Airway epithelial cell (primary cell): ENCODE data around the gene CPOX. TPM values are rescaled to one million over a fixed set of nuclear protein-coding genes. Genes with fewer than 3 reads are reported as not detected.

Source experiments
- total RNA-seq: library from RNA; depleted of rRNA; stranded (reverse); fragments of >200 nt; gene quantifications from 2 replicates; pipeline ENCODE4 v1.2.3, GENCODE V29; 2015

CPOX gene
- 44.5 and 50.1 TPM in 2 replicates for total RNA-seq

GRCh38 chr3:98593046-98593936, at the start of gene CPOX:
TSS of gene CPOX (minus strand) at chr3:98593611. CDS start at chr3:98593504, 107 bp downstream.

GRCh38 chr3:98531622-98532274, 61.7 kb downstream of the CPOX start, which contains the start of gene GPR15:
TSS of gene GPR15 (plus strand) at chr3:98531978. CDS start at chr3:98532034, 56 bp downstream.

Other genes with a start within 250 kb of the CPOX start
- not detected in 2 replicates for gene OR5K4, start 239.8 kb downstream of the CPOX start, total RNA-seq
- gene OR5K3, start 202.9 kb downstream of the CPOX start, total RNA-seq, result not detected in 2 replicates
- not detected in 2 replicates for gene OR5K1, start 130.4 kb downstream of the CPOX start, total RNA-seq
- gene OR5K2, start 95.9 kb downstream of the CPOX start, total RNA-seq, result not detected in 2 replicates
- gene CLDND1, start 70.7 kb downstream of the CPOX start, total RNA-seq, result 75.1 and 114 TPM in 2 replicates
- gene GPR15, start 61.6 kb downstream of the CPOX start, total RNA-seq, result not detected in 2 replicates
- 1.3 and 3.2 TPM in 2 replicates for gene ST3GAL6, start 169.7 kb upstream of the CPOX start, total RNA-seq